AG04450 (cell line): Measurements from ENCODE around the gene CRADD. TPM values are rescaled to one million over a fixed set of nuclear protein-coding genes. Genes with fewer than 3 reads are reported as not detected.

ENCODE experiments used
- CTCF ChIA-PET: fragments of 300-600, 350-600 bp; formaldehyde crosslinking; extraction: SDS; loops from one replicate; lab custom pipeline; 2022; ENCODE audit warnings: antibody characterized with exemption, inconsistent platforms; lab: Charles Lee
- POLR2A ChIA-PET: fragments of 350-600 bp; formaldehyde crosslinking; extraction: SDS; loops from one replicate; lab custom pipeline; 2021; ENCODE audit warnings: antibody characterized with exemption, inconsistent platforms; lab: Yijun Ruan, JAX
- DNase-seq: peaks from one replicate; pipeline ENCODE4 v3.0.0-alpha.2; 2011; ENCODE audit warnings: low read depth, low spot score
- H3K27ac ChIP-seq: one replicate; pipeline ENCODE4 v1.5.1; 2012; ENCODE audit warnings: low read depth, low read length, control low read depth
- H3K27me3 ChIP-seq: one replicate; pipeline ENCODE4 v1.6.0; 2012; ENCODE audit warnings: low read length; ENCODE audit not compliant: control insufficient read depth, insufficient read depth
- H3K4me3 ChIP-seq: 2 replicates; pipeline ENCODE4 v1.5.1; 2011; ENCODE audit warnings: mild to moderate bottlenecking, low read depth, low read length, control low read depth
- H3K9me3 ChIP-seq: 2 replicates; pipeline ENCODE4 v1.5.1; 2012; ENCODE audit warnings: low read length; ENCODE audit not compliant: control insufficient read depth, insufficient read depth
- CTCF ChIP-seq: IDR thresholded peaks from 2 replicates; pipeline ENCODE4 v1.5.1; 2011; ENCODE audit warnings: low read depth, low read length, control low read depth, inconsistent platforms
- polyA plus RNA-seq: library from polyadenylated mRNA; depleted of rRNA; stranded (reverse); fragments of >200 nt; gene quantifications from 2 replicates; pipeline ENCODE4 v1.2.3, GENCODE V29; 2011

The CRADD gene
- polyA plus RNA-seq, 1 experiment: 8.8 TPM

- no peak for TF ChIP-seq CTCF
- Histone ChIP-seq H3K27ac (no peak overlapping the region), H3K4me3 (no peak overlapping the region), H3K9me3 (no peaks in the 10 kb centered on the region), H3K27me3 (no peaks in the 10 kb centered on the region)
- ChIA-PET CTCF (no interaction called here), POLR2A (no interaction called here)
- DNase-seq: no peak
Measured at GRCh38 chr12:93873561-93873960, 196.4 kb downstream of the CRADD start.

DNA sequence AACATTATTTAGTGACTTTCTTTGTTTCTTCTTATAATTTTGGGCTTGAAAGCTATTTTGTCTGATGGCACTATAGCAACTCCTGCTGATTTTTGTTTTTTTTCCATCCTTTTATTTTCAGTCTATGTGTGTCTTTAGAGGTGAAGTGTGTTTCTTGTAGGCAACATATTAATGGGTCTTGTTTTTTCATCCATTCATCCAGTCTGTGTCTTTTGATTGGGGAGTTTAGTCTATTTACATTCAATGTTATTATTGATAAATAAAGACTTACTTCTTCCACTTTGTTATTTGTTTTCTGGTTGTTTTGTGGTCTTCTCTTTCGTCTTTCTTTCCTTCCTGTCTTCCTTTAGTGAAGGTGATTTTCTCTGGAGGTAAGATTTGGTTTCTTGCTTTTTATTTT is 198.0 kb downstream of the CRADD start:
- Histone ChIP-seq H3K27ac (no peak overlapping the region), H3K27me3 (no peaks in the 10 kb centered on the region), H3K9me3 (no peaks in the 10 kb centered on the region), H3K4me3 (no peak overlapping the region)
- ChIA-PET CTCF (no interaction called here), POLR2A (interaction anchor here (0.9 kb wide), 1 partner anchor 11 kb away, joined by 3 read pairs; no protein-coding TSS in a partner anchor)
- no peak for DNase-seq
- TF ChIP-seq CTCF: no peak

DNA sequence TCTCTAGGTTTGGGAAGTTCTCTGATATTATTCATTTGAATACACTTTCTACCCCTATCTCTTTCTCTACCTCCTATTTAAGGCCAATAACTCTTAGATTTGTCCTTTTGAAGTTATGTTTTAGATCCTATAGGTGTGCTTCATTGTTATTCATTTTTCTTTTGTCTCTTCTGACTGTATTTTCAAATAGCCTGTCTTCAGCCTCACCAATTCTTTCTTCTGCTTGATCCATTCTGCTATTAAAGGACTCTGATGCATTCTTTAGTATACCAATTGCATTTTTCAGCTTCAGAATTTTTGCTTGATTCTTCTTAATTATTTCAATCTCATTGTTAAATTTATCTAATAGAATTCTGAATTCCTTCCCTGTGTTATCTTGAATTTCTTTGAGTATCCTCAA is 199.2 kb downstream of the CRADD start:
- ChIA-PET POLR2A (no interaction called here), CTCF (no interaction called here)
- no peaks in the 10 kb centered on the region for H3K27me3 ChIP-seq
- no peaks in the 10 kb centered on the region for H3K9me3 ChIP-seq
- TF ChIP-seq CTCF: no peak
- H3K27ac ChIP-seq: no peak overlapping the region
- DNase-seq: no peak
- H3K4me3 ChIP-seq: no peak overlapping the region

DNA sequence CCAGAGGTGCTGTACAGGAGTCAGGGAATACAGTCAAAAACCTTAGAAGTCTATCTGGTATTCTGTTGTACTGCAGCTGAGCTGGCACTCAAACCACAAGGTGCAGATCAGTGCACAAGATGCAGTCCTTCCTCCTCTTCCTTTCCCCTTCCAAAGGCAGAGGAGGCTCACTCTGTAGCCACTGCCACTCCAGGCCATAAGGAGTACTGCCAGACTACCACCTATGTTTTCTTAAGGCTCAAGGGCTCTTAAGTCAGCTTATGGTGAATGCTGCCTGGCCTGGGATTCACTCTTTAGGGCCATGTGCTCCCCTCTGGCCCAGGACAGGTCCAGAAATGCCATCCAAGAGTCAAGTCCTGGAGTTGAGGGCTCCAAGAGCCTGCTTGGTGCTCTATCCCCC is 200.3 kb downstream of the CRADD start:
- no peak for DNase-seq
- ChIA-PET POLR2A (no interaction called here), CTCF (no interaction called here)
- Histone ChIP-seq H3K4me3 (no peak overlapping the region), H3K27ac (no peak overlapping the region), H3K9me3 (no peaks in the 10 kb centered on the region), H3K27me3 (no peaks in the 10 kb centered on the region)
- TF ChIP-seq CTCF: no peak

- CTCF ChIA-PET: interaction anchor here (0.5 to 2.5 kb wide), 8 partner anchors 17 to 1640 kb away, joined by 3 to 12 read pairs (median 3); no protein-coding TSS in a partner anchor
- no peaks in the 10 kb centered on the region for H3K9me3 ChIP-seq
- TF ChIP-seq CTCF: no peak
- H3K27ac ChIP-seq: peak overlapping the region; percentile 33
- POLR2A ChIA-PET: interaction anchor here (0.6 to 1.2 kb wide), 4 partner anchors 38 to 221 kb away, joined by 3 to 6 read pairs (median 4); no protein-coding TSS in a partner anchor
- H3K4me3 ChIP-seq: no peak overlapping the region
- no peaks in the 10 kb centered on the region for H3K27me3 ChIP-seq
- DNase-seq: peak; percentile 68
Measured at GRCh38 chr12:93879476-93880421, 202.6 kb downstream of the CRADD start.
